T47D (cell line): ENCODE results near the gene RAET1G.
"Not testable (repeated sequence)": the region's sequence is repeated elsewhere in the genome, so short reads cannot be mapped to it uniquely, and the experiment has no call there.

ENCODE experiments used
- DNase-seq, 2 experiments: peaks; one replicate each; pipeline versions ENCODE4 v3.0.0 to v3.0.0-alpha.2; 2011 to 2012; ENCODE audit warnings: low read depth in 1 of 2, low spot score in 1 of 2
- JUND ChIP-seq: IDR thresholded peaks from 2 replicates; pipeline ENCODE4 v1.6.1; 2012; ENCODE audit warnings: low read depth
- in situ Hi-C: cut with HindIII; loops from 2 replicates; pipeline ENCODE4 v1.10.0; 2016; ENCODE audit warnings: low sequenced_read_pairs, low pct_unique_long_range_greater_than_20kb

The RAET1G gene

GRCh38 chr6:149961728-149962425 lies 39.0 kb upstream of the RAET1G start:
- peak in 1 of 2 experiments; percentile 33 for DNase-seq
- in situ Hi-C loops = no loop called here
- no peak for TF ChIP-seq JUND

GRCh38 chr6:149960488-149960887 lies 37.6 kb upstream of the RAET1G start:
- DNase-seq = no peak
- in situ Hi-C loops = no loop called here
- no peak for TF ChIP-seq JUND

GRCh38 chr6:149959806-149960205 lies 36.9 kb upstream of the RAET1G start:
- in situ Hi-C loops, DNase-seq: not testable (repeated sequence)

GRCh38 chr6:149958124-149958523 lies 35.2 kb upstream of the RAET1G start:
- in situ Hi-C loops, DNase-seq: not testable (repeated sequence)

- in situ Hi-C loops, DNase-seq: not testable (repeated sequence)
These were observed 32.9 kb upstream of the RAET1G start for GRCh38 chr6:149955654-149956317.

GRCh38 chr6:149954984-149955653 lies 32.2 kb upstream of the RAET1G start:
- DNase-seq, in situ Hi-C loops: not testable (repeated sequence)

GRCh38 chr6:149954328-149954983 lies 31.5 kb upstream of the RAET1G start:
- DNase-seq, in situ Hi-C loops: not testable (repeated sequence)

- DNase-seq, in situ Hi-C loops: not testable (repeated sequence)
These were observed 31.0 kb upstream of the RAET1G start for GRCh38 chr6:149953934-149954327.

- in situ Hi-C loops = not testable (repeated sequence)
These were observed 30.5 kb upstream of the RAET1G start for GRCh38 chr6:149953390-149953789.

GRCh38 chr6:149951626-149952025 lies 28.7 kb upstream of the RAET1G start:
- in situ Hi-C loops = no loop called here
- TF ChIP-seq JUND = no peak
- DNase-seq = no peak

More at GRCh38 chr6:149953390-149953789, 30.5 kb upstream of the RAET1G start:
- DNase-seq = not testable (repeated sequence)

GRCh38 chr6:149951096-149951495 lies 28.2 kb upstream of the RAET1G start:
- DNase-seq = no peak
- TF ChIP-seq JUND = no peak
- in situ Hi-C loops = no loop called here

GRCh38 chr6:149950423-149950822 lies 27.5 kb upstream of the RAET1G start:
- in situ Hi-C loops = no loop called here
- no peak for TF ChIP-seq JUND
- DNase-seq = no peak

- in situ Hi-C loops = no loop called here
- no peak for DNase-seq
- no peak for TF ChIP-seq JUND
These were observed 25.7 kb upstream of the RAET1G start for GRCh38 chr6:149948616-149949015.
